ENCODE data around the gene GNB5.

- TF ChIP-seq CTCF (conservative IDR thresholded peaks at IDR 0.05) (no peak), ZFX (IDR thresholded peaks at IDR 0.05) (no peak)
Measured at GRCh38 chr15:52136442-52136980, 54.7 kb downstream of the GNB5 start.
